Subcutaneous abdominal adipose tissue (tissue), 5 donors: Measurements from ENCODE around the gene QKI.

Experiments
- H3K27ac ChIP-seq: one replicate; pipeline ENCODE4 v1.7.0; 2013; ENCODE audit warnings: low read depth, mild to moderate bottlenecking, inconsistent platforms, low read length, moderate library complexity
- H3K27me3 ChIP-seq, 5 donors: one replicate each; pipeline ENCODE4 v1.7.0; 2013; ENCODE audit warnings: low read length in 5 of 5, inconsistent platforms in 1 of 5; ENCODE audit not compliant: control insufficient read depth in 5 of 5, insufficient read depth in 4 of 5
- H3K36me3 ChIP-seq, 5 donors: one replicate each; pipeline ENCODE4 v1.7.0; 2013; ENCODE audit warnings: low read length in 5 of 5; ENCODE audit not compliant: control insufficient read depth in 5 of 5, insufficient read depth in 5 of 5
- H3K4me1 ChIP-seq, 5 donors: one replicate each; pipeline ENCODE4 v1.7.0; 2013; ENCODE audit warnings: low read length in 5 of 5, mild to moderate bottlenecking in 3 of 5, moderate library complexity in 1 of 5; ENCODE audit not compliant: control insufficient read depth in 5 of 5, insufficient read depth in 5 of 5
- H3K4me3 ChIP-seq, 5 donors: one replicate each; pipeline ENCODE4 v1.7.0; 2013; ENCODE audit warnings: low read length in 5 of 5, low read depth in 1 of 5
- H3K9ac ChIP-seq, 5 donors: one replicate each; pipeline ENCODE4 v1.7.0; 2013; ENCODE audit warnings: low read length in 5 of 5, mild to moderate bottlenecking in 4 of 5, moderate library complexity in 3 of 5
- H3K9me3 ChIP-seq, 5 donors: one replicate each; pipeline ENCODE4 v1.7.0; 2013; ENCODE audit warnings: low read length in 5 of 5; ENCODE audit not compliant: control insufficient read depth in 5 of 5
- donor health status: healthy.
- donor health status: healthy.
- donor health status: healthy.
- donor health status: healthy.
- donor health status: healthy.

Gene QKI

GRCh38 chr6:163507965-163508364 lies 93.4 kb downstream of the QKI start:
- H3K9ac ChIP-seq, result no peak overlapping the region
- H3K36me3 ChIP-seq, result peaks cover 0 to 5% (median 0%) of the 10 kb centered on the region in 5 donors
- no peak overlapping the region for H3K27ac ChIP-seq
- peaks cover 4 to 11% (median 6%) of the 10 kb centered on the region in 5 donors for H3K9me3 ChIP-seq
- no peak overlapping the region for H3K4me3 ChIP-seq
- H3K4me1 ChIP-seq, result peaks cover 0 to 14% (median 0%) of the 10 kb centered on the region in 5 donors
- no peaks in the 10 kb centered on the region for H3K27me3 ChIP-seq

- Histone ChIP-seq H3K36me3 (peaks cover 0 to 3% (median 2%) of the 10 kb centered on the region in 5 donors), H3K27me3 (no peaks in the 10 kb centered on the region), H3K4me3 (no peak overlapping the region), H3K9me3 (peaks cover 0 to 4% (median 3%) of the 10 kb centered on the region in 5 donors), H3K9ac (no peak overlapping the region), H3K27ac (no peak overlapping the region), H3K4me1 (peaks cover 0 to 12% (median 4%) of the 10 kb centered on the region in 5 donors)
Measured at GRCh38 chr6:163513003-163513402, 98.5 kb downstream of the QKI start.

GRCh38 chr6:163513570-163514166 lies 99.2 kb downstream of the QKI start:
- Histone ChIP-seq H3K27ac (no peak overlapping the region), H3K9ac (no peak overlapping the region), H3K4me3 (no peak overlapping the region), H3K27me3 (no peaks in the 10 kb centered on the region), H3K36me3 (peaks cover 0 to 2% (median 0%) of the 10 kb centered on the region in 5 donors), H3K4me1 (peaks cover 0 to 12% (median 4%) of the 10 kb centered on the region in 5 donors), H3K9me3 (no peaks in the 10 kb centered on the region)

- no peaks in the 10 kb centered on the region for H3K27me3 ChIP-seq
- no peak overlapping the region for H3K27ac ChIP-seq
- H3K4me1 ChIP-seq, result peaks cover 0 to 38% (median 17%) of the 10 kb centered on the region in 5 donors
Measured at GRCh38 chr6:163516908-163517307, 102.4 kb downstream of the QKI start.

GRCh38 chr6:163520956-163521355 lies 106.4 kb downstream of the QKI start:
- H3K27me3 ChIP-seq, result no peaks in the 10 kb centered on the region
- H3K36me3 ChIP-seq, result no peaks in the 10 kb centered on the region
- no peak overlapping the region for H3K4me3 ChIP-seq
- peaks cover 0 to 44% (median 27%) of the 10 kb centered on the region in 5 donors for H3K4me1 ChIP-seq
- H3K27ac ChIP-seq, result no peak overlapping the region
- H3K9me3 ChIP-seq, result no peaks in the 10 kb centered on the region
- no peak overlapping the region for H3K9ac ChIP-seq

More at GRCh38 chr6:163516908-163517307, 102.4 kb downstream of the QKI start:
- no peak overlapping the region for H3K4me3 ChIP-seq
- H3K9me3 ChIP-seq, result no peaks in the 10 kb centered on the region
- H3K36me3 ChIP-seq, result peaks cover 0 to 2% (median 0%) of the 10 kb centered on the region in 5 donors
- no peak overlapping the region for H3K9ac ChIP-seq

GRCh38 chr6:163522033-163522432 lies 107.5 kb downstream of the QKI start:
- Histone ChIP-seq H3K9me3 (no peaks in the 10 kb centered on the region), H3K9ac (no peak overlapping the region), H3K27ac (no peak overlapping the region), H3K36me3 (no peaks in the 10 kb centered on the region), H3K27me3 (no peaks in the 10 kb centered on the region), H3K4me3 (no peak overlapping the region), H3K4me1 (peaks cover 0 to 51% (median 36%) of the 10 kb centered on the region in 5 donors)

- no peaks in the 10 kb centered on the region for H3K9me3 ChIP-seq
- no peak overlapping the region for H3K4me3 ChIP-seq
- peaks cover 2 to 68% (median 50%) of the 10 kb centered on the region in 5 donors for H3K4me1 ChIP-seq
- H3K27me3 ChIP-seq, result no peaks in the 10 kb centered on the region
- peak overlapping the region; percentile 51 for H3K27ac ChIP-seq
- no peaks in the 10 kb centered on the region for H3K36me3 ChIP-seq
- H3K9ac ChIP-seq, result peak overlapping the region in 1 of 5 donors; percentile 41
Measured at GRCh38 chr6:163525926-163526325, 111.4 kb downstream of the QKI start.

GRCh38 chr6:163526346-163526745 lies 111.8 kb downstream of the QKI start:
- peak overlapping the region; percentile 51 for H3K27ac ChIP-seq

GRCh38 chr6:163527291-163527690 lies 112.8 kb downstream of the QKI start:
- Histone ChIP-seq H3K27me3 (no peaks in the 10 kb centered on the region), H3K9me3 (no peaks in the 10 kb centered on the region), H3K4me1 (peaks cover 4 to 69% (median 61%) of the 10 kb centered on the region in 5 donors), H3K9ac (peak overlapping the region in 1 of 5 donors; percentile 16), H3K36me3 (no peaks in the 10 kb centered on the region), H3K4me3 (no peak overlapping the region), H3K27ac (peak overlapping the region; percentile 51)

More at GRCh38 chr6:163526346-163526745, 111.8 kb downstream of the QKI start:
- peaks cover 4 to 68% (median 55%) of the 10 kb centered on the region in 5 donors for H3K4me1 ChIP-seq
- H3K4me3 ChIP-seq, result no peak overlapping the region
- H3K36me3 ChIP-seq, result no peaks in the 10 kb centered on the region
- no peaks in the 10 kb centered on the region for H3K27me3 ChIP-seq
- H3K9me3 ChIP-seq, result no peaks in the 10 kb centered on the region
- peak overlapping the region in 2 of 5 donors; percentile 41 to 51 for H3K9ac ChIP-seq

- Histone ChIP-seq H3K4me3 (no peak overlapping the region), H3K4me1 (peaks cover 6 to 84% (median 70%) of the 10 kb centered on the region in 5 donors), H3K9ac (no peak overlapping the region), H3K36me3 (no peaks in the 10 kb centered on the region), H3K9me3 (no peaks in the 10 kb centered on the region), H3K27me3 (no peaks in the 10 kb centered on the region), H3K27ac (no peak overlapping the region)
Measured at GRCh38 chr6:163529605-163530004, 115.1 kb downstream of the QKI start.
